ENCODE data around the gene ACSL4. TPM values are rescaled to one million over a fixed set of nuclear protein-coding genes. Genes with fewer than 3 reads are reported as not detected.

ACSL4 gene
- total and polyA plus RNA-seq, 9 of the 15 experiments (the other 6 are each of a cell fraction or from before 2014, with no cell fraction given) = 9.8 to 35.1 (median 25.5) TPM

- TF ChIP-seq SRSF7 (optimal IDR thresholded peaks at IDR 0.05; ENCODE audit: low read depth, low read length) (no peak), MTA2 (IDR thresholded peaks at IDR 0.05; ENCODE audit: low read depth) (no peak), PPARD (CRISPR knock-in tag; IDR thresholded peaks at IDR 0.05) (no peak), OTX1 (CRISPR knock-in tag; IDR thresholded peaks at IDR 0.05) (no peak), TCF7 (IDR thresholded peaks at IDR 0.05; ENCODE audit: borderline replicate concordance) (no peak), NR3C1 (CRISPR knock-in tag; IDR thresholded peaks at IDR 0.05) (no peak), MGA (IDR thresholded peaks at IDR 0.05) (no peak), CHD4 (IDR thresholded peaks at IDR 0.05; ENCODE audit: insufficient read depth, insufficient replicate concordance, low read depth, low read length, poor library complexity, severe bottlenecking) (no peak), PHF21A (IDR thresholded peaks at IDR 0.05; ENCODE audit: borderline replicate concordance, low read depth) (no peak), SMARCA5 (IDR thresholded peaks at IDR 0.05) (no peak), SMAD1 (IDR thresholded peaks at IDR 0.05; ENCODE audit: low read depth, low read length, partially characterized antibody) (no peak), U2AF2 (optimal IDR thresholded peaks at IDR 0.05; ENCODE audit: low read depth, low read length) (no peak), CCAR2 (IDR thresholded peaks at IDR 0.05; ENCODE audit: low read depth, low read length) (no peak), GABPB2 (CRISPR knock-in tag; conservative IDR thresholded peaks at IDR 0.05) (no peak), PRMT5 (CRISPR knock-in tag; IDR thresholded peaks at IDR 0.05) (no peak)
- H3K79me2 ChIP-seq (ENCODE audit: control insufficient read depth, insufficient read depth, low read length) = peaks cover 9% of the 10 kb centered on the region; the same call in 2 of the 3 replicates
- intact Hi-C loops (cut with micrococcal nuclease) = no loop called here
Observed at GRCh38 chrX:109691752-109692151, 41.3 kb downstream of the ACSL4 start.

More at GRCh38 chrX:109691752-109692151, 41.3 kb downstream of the ACSL4 start:
- no TSS peak for BruUV-seq (replicated peaks)
- ATAC-seq = no peak
- no peaks in the 10 kb centered on the region for H3K9me1 ChIP-seq (ENCODE audit: control insufficient read depth, insufficient read depth, low read length)
- FAIRE-seq = no peak
- DNase-seq (ENCODE audit: extremely low read depth in 1 of 4, low spot score in 3 of 4) = no peak
- H3K4me3 ChIP-seq = no peak overlapping the region
- H3K27me3 ChIP-seq (ENCODE audit: control insufficient read depth in 2 of 2, insufficient read depth in 2 of 2, low read length in 2 of 2) = no peaks in the 10 kb centered on the region
- H3K27ac ChIP-seq (ENCODE audit: extremely low read depth, low read depth, low read length) = no peak overlapping the region
- H4K20me1 ChIP-seq (replicated peaks; ENCODE audit: control insufficient read depth, insufficient read depth, low read length) = no peaks in the 10 kb centered on the region; the same call in 1 of the 2 replicates
- CTCF ChIA-PET (ENCODE audit: low intra/inter-chr PET ratio) = no interaction called here
- no peaks in the 10 kb centered on the region for H3K9me3 ChIP-seq (replicated peaks; ENCODE audit: control insufficient read depth, insufficient read depth, low read depth, low read length)
- H3K9ac ChIP-seq (ENCODE audit: insufficient read depth in 1 of 2, low read depth in 2 of 2, low read length in 2 of 2) = no peak overlapping the region
- no peaks in the 10 kb centered on the region for H3K4me1 ChIP-seq (replicated peaks in 1 of 2; ENCODE audit: control insufficient read depth in 2 of 2, insufficient read depth in 2 of 2, low read length in 2 of 2)
- POLR2A ChIA-PET = no interaction called here
- 90% methylated on average over 2 of the region's 2 CpGs for WGBS (ENCODE audit: insufficient coverage, low coverage, missing lambda C conversion rate)
- H3K4me2 ChIP-seq (ENCODE audit: insufficient read depth, low read length) = no peak overlapping the region
- no peak overlapping the region for H2AFZ ChIP-seq (ENCODE audit: low read depth, low read length)
- in situ Hi-C loops (cut with MboI) = no loop called here
- H3K36me3 ChIP-seq (ENCODE audit: control insufficient read depth, insufficient read depth, low read length) = peaks cover 20% of the 10 kb centered on the region; the same call in 1 of the 3 replicates
